SK-N-SH (cell line): ENCODE results near the gene OSCAR. TPM values are rescaled to one million over a fixed set of nuclear protein-coding genes. Genes with fewer than 3 reads are reported as not detected.

ENCODE experiments used
- CTCF ChIA-PET: fragments of 300-600, 350-600 bp; formaldehyde crosslinking; extraction: SDS; loops from one replicate; lab custom pipeline; 2021; lab: Yijun Ruan, JAX
- POLR2A ChIA-PET: fragments of 350-600 bp; sonication (Branson Sonifier 250); formaldehyde crosslinking; extraction: SDS; loops from one replicate; lab custom pipeline; 2020; ENCODE audit warnings: antibody characterized with exemption, inconsistent platforms; lab: Yijun Ruan, JAX
- DNase-seq: peaks from one replicate; pipeline ENCODE4 v3.0.0; 2012
- H2AFZ ChIP-seq: fragments of 200-600 bp; sonication (generic); 2 replicates; pipeline ENCODE4 v1.8.1; 2016; ENCODE audit warnings: antibody characterized with exemption, mild to moderate bottlenecking, low read depth
- H3F3A ChIP-seq: fragments of 200-600 bp; sonication (generic); replicated peaks from 2 replicates; pipeline ENCODE3; 2016; ENCODE audit warnings: antibody characterized with exemption, mild to moderate bottlenecking; ENCODE audit not compliant: insufficient read depth
- H3K27ac ChIP-seq, 2 experiments: fragments of 200-500 bp in 1 of 2; fragments of 200-600 bp in 1 of 2; sonication (Bioruptor generic) in 1 of 2; sonication (generic), shearing (Covaris generic) in 1 of 2; 2 replicates each; pipeline versions ENCODE4 v1.5.1 to v1.6.1; 2014 to 2016; ENCODE audit warnings: low read depth in 2 of 2, inconsistent platforms in 1 of 2, low read length in 1 of 2, mild to moderate bottlenecking in 1 of 2, mixed read lengths in 1 of 2
- H3K27me3 ChIP-seq: fragments of 200-600 bp; sonication (generic), shearing (Covaris generic); 2 replicates; pipeline ENCODE4 v1.6.1; 2016; ENCODE audit warnings: mixed run types; ENCODE audit not compliant: insufficient read depth
- H3K36me3 ChIP-seq, 2 experiments: fragments of 200-500 bp in 1 of 2; fragments of 200-600 bp in 1 of 2; sonication (Bioruptor generic) in 1 of 2; sonication (generic) in 1 of 2; replicated peaks in 1 of 2; 2 replicates each; pipeline versions ENCODE3 to v1.5.1; 2014 to 2016; ENCODE audit warnings: low read length in 1 of 2, mild to moderate bottlenecking in 1 of 2; ENCODE audit not compliant: insufficient read depth in 2 of 2, control insufficient read depth in 1 of 2
- H3K4me1 ChIP-seq, 2 experiments: fragments of 200-500 bp in 1 of 2; fragments of 200-600 bp in 1 of 2; sonication (Bioruptor generic) in 1 of 2; sonication (generic), shearing (Covaris generic) in 1 of 2; 2 replicates each; pipeline versions ENCODE4 v1.5.1 to v1.6.1; 2014 to 2016; ENCODE audit warnings: low read depth in 1 of 2, low read length in 1 of 2, mixed run types in 1 of 2; ENCODE audit not compliant: insufficient read depth in 2 of 2, control insufficient read depth in 1 of 2
- H3K4me2 ChIP-seq: fragments of 200-600 bp; sonication (generic), shearing (Covaris generic); 2 replicates; pipeline ENCODE4 v1.6.1; 2017; ENCODE audit warnings: mixed run types
- H3K4me3 ChIP-seq, 2 experiments: fragments of 200-500 bp in 1 of 2; fragments of 200-600 bp in 1 of 2; sonication (Bioruptor generic) in 1 of 2; sonication (generic), shearing (Covaris generic) in 1 of 2; 2 replicates each; pipeline versions ENCODE4 v1.5.1 to v1.8.1; 2014 to 2016; ENCODE audit warnings: low read depth in 2 of 2, inconsistent platforms in 1 of 2, low read length in 1 of 2, mild to moderate bottlenecking in 1 of 2, mixed read lengths in 1 of 2, moderate library complexity in 1 of 2
- H3K79me2 ChIP-seq: fragments of 200-600 bp; sonication (generic); 2 replicates; pipeline ENCODE4 v1.8.1; 2017; ENCODE audit warnings: mild to moderate bottlenecking; ENCODE audit not compliant: insufficient read depth
- H3K9ac ChIP-seq: fragments of 200-600 bp; sonication (generic); 2 replicates; pipeline ENCODE4 v1.6.1; 2017; ENCODE audit warnings: mixed run types
- H3K9me2 ChIP-seq: fragments of 200-600 bp; sonication (generic); 2 replicates; pipeline ENCODE4 v1.6.1; 2017; ENCODE audit warnings: mixed run types
- H3K9me3 ChIP-seq: fragments of 200-600 bp; sonication (generic); 2 replicates; pipeline ENCODE4 v1.6.1; 2017; ENCODE audit warnings: mixed run types, mild to moderate bottlenecking, moderate library complexity
- H4K20me1 ChIP-seq: fragments of 200-600 bp; sonication (generic); 2 replicates; pipeline ENCODE4 v1.6.1; 2017; ENCODE audit warnings: mild to moderate bottlenecking, mixed run types; ENCODE audit not compliant: insufficient read depth
- CHD2 ChIP-seq: fragments of 150-350 bp; IDR thresholded peaks from 2 replicates; pipeline ENCODE4 v1.6.1; 2018; ENCODE audit warnings: low read length; ENCODE audit not compliant: partially characterized antibody
- CTCF ChIP-seq: fragments of 200-600 bp; sonication (generic); IDR thresholded peaks from 2 replicates; pipeline ENCODE4 v1.6.1; 2017; ENCODE audit warnings: antibody characterized with exemption, mild to moderate bottlenecking, moderate library complexity
- ELF1 ChIP-seq: IDR thresholded peaks from 2 replicates; pipeline ENCODE4 v1.4.0; 2012
- EP300 ChIP-seq, 2 experiments: IDR thresholded peaks; 2 replicates each; pipeline versions ENCODE4 v1.4.0 to v1.6.1; 2012; ENCODE audit warnings: borderline replicate concordance in 1 of 2, low read depth in 1 of 2, low read length in 1 of 2
- FOSL2 ChIP-seq: IDR thresholded peaks from 2 replicates; pipeline ENCODE4 v1.4.0; 2012; ENCODE audit warnings: low read depth, mild to moderate bottlenecking, moderate library complexity, borderline replicate concordance
- JUND ChIP-seq: IDR thresholded peaks from 2 replicates; pipeline ENCODE4 v1.4.0; 2012
- MXI1 ChIP-seq: IDR thresholded peaks from 2 replicates; pipeline ENCODE4 v1.6.1; 2012; ENCODE audit warnings: mild to moderate bottlenecking, low read depth, low read length, improper control_type of control experiment
- PBX3 ChIP-seq: IDR thresholded peaks from 2 replicates; pipeline ENCODE4; 2012
- RAD21 ChIP-seq: IDR thresholded peaks from 2 replicates; pipeline ENCODE4 v1.6.1; 2012; ENCODE audit warnings: mild to moderate bottlenecking, low read length
- RFX5 ChIP-seq: IDR thresholded peaks from 2 replicates; pipeline ENCODE4 v1.6.1; 2012; ENCODE audit warnings: mild to moderate bottlenecking, improper control_type of control experiment, low read length
- RXRA ChIP-seq: IDR thresholded peaks from 2 replicates; pipeline ENCODE4 v1.4.0; 2012; ENCODE audit warnings: low read depth, mild to moderate bottlenecking, borderline replicate concordance
- SMC3 ChIP-seq: IDR thresholded peaks from 2 replicates; pipeline ENCODE4 v1.6.1; 2012; ENCODE audit warnings: low read depth, low read length, improper control_type of control experiment
- TEAD4 ChIP-seq: IDR thresholded peaks from 2 replicates; pipeline ENCODE4 v1.4.0; 2012; ENCODE audit warnings: mild to moderate bottlenecking, borderline replicate concordance; ENCODE audit not compliant: insufficient read depth
- USF1 ChIP-seq: IDR thresholded peaks from 2 replicates; pipeline ENCODE4 v1.4.0; 2012; ENCODE audit warnings: low read depth, borderline replicate concordance
- ZBTB33 ChIP-seq: IDR thresholded peaks from 2 replicates; pipeline ENCODE4 v1.4.0; 2012; ENCODE audit warnings: low read depth, borderline replicate concordance
- WGBS: methylation state at CpG from one replicate; pipeline ENCODE4 v1.1.6; 2017; ENCODE audit warnings: low lambda C conversion rate; 5-methylcytosine and 5-hydroxymethylcytosine counted together
- polyA plus RNA-seq, 3 experiments: library from polyadenylated mRNA; depleted of rRNA; stranded (reverse); fragments of >200 nt; gene quantifications; 2 replicates each; pipeline ENCODE4 v1.2.3, GENCODE V29; 2012

OSCAR gene
- polyA plus RNA-seq, 1 of the 3 experiments (the other 2 are of a cell fraction), result 1.2 TPM

GRCh38 chr19:54114340-54115108, 13.9 kb upstream of the OSCAR start (continued):
- TF ChIP-seq MXI1 (no peak), TEAD4 (no peak), CHD2 (no peak), RAD21 (no peak), FOSL2 (no peak), PBX3 (no peak), ZBTB33 (no peak), RFX5 (no peak), CTCF (no peak), JUND (no peak), RXRA (no peak), USF1 (peak; percentile 58; the same call in 1 of the 2 replicates), ELF1 (peak; percentile 35; the same call in 1 of the 2 replicates)
- TF ChIP-seq, all 33 proteins: peak for 3

- no peaks in the 10 kb centered on the region for H3K9me2 ChIP-seq
- peaks cover 12 to 35% of the 10 kb centered on the region in 2 experiments for H3K36me3 ChIP-seq
- peaks cover 0 to 7% of the 10 kb centered on the region in 2 experiments; a peak in 1 of 4 replicates for H3K4me1 ChIP-seq
- no peak overlapping the region for H3K27ac ChIP-seq
- 92% methylated on average over 6 of the region's 6 CpGs for WGBS
- peaks cover 2% of the 10 kb centered on the region; the same call in 1 of the 2 replicates for H4K20me1 ChIP-seq
- peaks cover 32% of the 10 kb centered on the region for H3K79me2 ChIP-seq
- ChIA-PET CTCF (no interaction called here), POLR2A (interaction anchor here (0.6 kb wide), 1 partner anchor 27 kb away, joined by 3 read pairs; no protein-coding TSS in a partner anchor)
- H3K27me3 ChIP-seq, result no peaks in the 10 kb centered on the region
- no peak overlapping the region for H3K4me2 ChIP-seq
- H3K4me3 ChIP-seq, result no peak overlapping the region
- no peak overlapping the region for H2AFZ ChIP-seq
- no peaks in the 10 kb centered on the region for H3K9me3 ChIP-seq
- no peak for DNase-seq
- H3F3A ChIP-seq, result no peaks in the 10 kb centered on the region
- H3K9ac ChIP-seq, result no peak overlapping the region
- TF ChIP-seq EP300 (IDR thresholded peaks at IDR 0.05; ENCODE audit: borderline replicate concordance in 1 of 2, low read depth in 1 of 2, low read length in 1 of 2), result no peak
- no peak for TF ChIP-seq SMC3
Observed at GRCh38 chr19:54109651-54110050, 9.0 kb upstream of the OSCAR start.
